CD4-positive, alpha-beta T cell treated with Interleukin-17A for 1 hour (primary cell): ENCODE results near the gene MC1R.
"Not testable (repeated sequence)": the region's sequence is repeated elsewhere in the genome, so short reads cannot be mapped to it uniquely, and the experiment has no call there.

Experiments
- DNase-seq: peaks from one replicate; pipeline ENCODE4 v3.0.0-alpha.2; 2020

The MC1R gene

DNA sequence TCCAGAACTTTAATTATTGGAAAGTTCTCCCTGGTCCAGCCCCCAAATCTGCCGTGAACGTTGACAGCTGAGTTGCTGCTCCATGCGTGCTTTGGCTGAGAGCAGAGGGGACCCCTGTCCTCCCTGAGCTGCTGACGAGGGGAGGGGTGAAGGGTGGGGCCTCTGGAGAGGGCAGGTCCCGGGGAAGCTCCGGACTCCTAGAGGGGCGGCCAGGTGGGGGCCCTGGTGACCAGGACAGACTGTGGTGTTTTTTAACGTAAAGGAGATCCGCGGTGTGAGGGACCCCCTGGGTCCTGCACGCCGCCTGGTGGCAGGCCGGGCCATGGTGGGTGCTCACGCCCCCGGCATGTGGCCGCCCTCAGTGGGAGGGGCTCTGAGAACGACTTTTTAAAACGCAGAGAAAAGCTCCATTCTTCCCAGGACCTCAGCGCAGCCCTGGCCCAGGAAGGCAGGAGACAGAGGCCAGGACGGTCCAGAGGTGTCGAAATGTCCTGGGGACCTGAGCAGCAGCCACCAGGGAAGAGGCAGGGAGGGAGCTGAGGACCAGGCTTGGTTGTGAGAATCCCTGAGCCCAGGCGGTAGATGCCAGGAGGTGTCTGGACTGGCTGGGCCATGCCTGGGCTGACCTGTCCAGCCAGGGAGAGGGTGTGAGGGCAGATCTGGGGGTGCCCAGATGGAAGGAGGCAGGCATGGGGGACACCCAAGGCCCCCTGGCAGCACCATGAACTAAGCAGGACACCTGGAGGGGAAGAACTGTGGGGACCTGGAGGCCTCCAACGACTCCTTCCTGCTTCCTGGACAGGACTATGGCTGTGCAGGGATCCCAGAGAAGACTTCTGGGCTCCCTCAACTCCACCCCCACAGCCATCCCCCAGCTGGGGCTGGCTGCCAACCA, at the start of gene MC1R:
MC1R (plus strand) TSS at position 410 of the 895 bp plus-strand sequence; CDS start at position 807, 397 bp downstream.
- no peak for DNase-seq

DNA sequence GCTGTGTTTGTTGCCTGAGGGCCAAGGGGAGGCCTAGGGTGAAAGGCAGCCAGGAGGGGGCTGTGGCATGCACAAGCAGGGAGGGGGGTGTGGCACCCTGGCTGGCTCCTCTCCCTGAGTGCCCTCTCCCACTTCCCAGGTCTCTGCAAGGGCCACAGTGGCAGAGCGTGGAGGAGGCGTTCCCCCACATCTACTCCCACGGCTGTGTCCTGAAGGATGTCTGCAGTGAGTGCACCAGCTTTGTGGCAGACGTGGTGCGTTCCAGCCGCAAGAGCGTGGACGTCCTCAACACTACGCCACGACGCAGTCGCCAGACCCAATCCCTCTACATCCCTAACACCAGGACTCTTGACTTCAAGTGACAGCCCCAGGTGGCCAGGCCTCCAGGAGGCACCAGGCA, 48.8 kb upstream of the MC1R start:
- DNase-seq: no peak

DNA sequence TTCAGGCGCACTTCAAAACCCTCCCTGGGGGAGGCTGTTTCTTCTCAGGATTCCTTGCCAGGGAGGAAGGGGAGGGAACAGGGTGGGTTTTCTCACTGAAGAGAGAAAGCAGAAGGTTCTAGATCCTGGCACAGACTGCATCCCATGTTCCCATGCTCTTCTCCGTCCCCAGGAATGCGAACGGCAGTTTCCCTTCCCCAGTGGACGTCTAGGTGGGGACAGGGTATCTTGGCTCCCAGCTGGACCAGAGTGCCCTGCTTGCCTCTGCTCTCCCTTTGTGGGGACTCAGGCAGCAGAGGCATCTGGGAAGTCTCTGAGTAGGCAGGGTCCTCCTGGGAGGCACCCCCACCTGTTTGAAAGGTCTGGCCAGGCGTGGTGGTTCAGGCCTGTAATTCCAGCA, 48.2 kb upstream of the MC1R start:
- no peak for DNase-seq

DNA sequence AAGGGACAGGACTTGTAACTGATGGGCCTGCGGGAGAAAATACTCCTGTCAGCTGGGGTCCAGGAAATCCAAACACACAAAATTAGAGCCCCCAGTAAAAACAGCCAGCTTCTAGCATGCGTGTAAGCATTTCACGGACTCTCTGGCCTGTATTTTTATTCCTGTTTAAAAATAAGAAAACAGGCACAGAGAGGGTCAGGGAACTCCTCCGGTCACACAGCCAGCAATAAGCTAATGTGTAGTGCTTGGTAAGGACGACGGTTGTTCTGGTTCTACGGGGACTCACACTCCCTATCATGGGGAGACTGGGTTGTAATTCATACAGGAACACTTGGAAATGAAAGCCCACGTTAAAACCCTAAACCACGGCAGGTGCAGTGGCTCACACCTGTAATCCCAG, 46.8 kb upstream of the MC1R start:
- no peak for DNase-seq

DNA sequence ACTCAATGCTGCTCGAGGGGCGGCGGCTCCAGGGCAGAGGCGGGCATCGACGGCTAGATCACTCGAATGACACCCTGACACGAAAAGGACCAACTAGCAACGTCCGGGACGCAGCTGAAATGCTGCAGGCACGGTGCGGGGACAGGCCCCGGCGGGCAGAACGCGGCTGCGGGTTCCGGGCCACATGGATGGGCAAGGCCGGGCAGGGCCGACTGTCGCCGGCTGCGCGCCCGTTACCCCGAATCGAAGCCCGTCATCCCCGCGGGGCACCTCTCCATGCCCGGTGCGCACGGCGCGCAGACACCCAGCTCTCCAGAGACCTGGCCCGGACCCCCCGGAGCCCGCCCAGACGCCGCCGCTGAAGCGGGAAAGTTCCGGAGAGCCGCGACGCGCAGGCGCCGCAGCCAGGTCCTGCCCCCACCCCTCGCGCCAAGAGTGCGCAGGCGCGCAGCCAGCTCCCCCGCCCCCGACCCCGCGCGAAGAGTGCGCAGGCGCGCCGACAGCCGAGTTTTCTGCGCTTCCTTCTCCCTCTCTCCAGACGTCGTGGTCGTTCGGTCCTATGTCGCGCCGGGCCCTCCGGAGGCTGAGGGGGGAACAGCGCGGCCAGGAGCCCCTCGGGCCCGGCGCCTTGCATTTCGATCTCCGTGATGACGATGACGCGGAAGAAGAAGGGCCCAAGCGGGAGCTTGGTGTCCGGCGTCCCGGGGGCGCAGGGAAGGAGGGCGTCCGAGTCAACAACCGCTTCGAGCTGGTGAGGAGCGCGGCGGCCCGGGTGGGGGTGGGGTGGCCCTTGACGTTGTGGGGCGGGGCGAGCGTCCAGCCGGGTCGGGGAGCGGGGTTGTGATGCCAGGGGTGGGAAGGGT, 45.3 kb upstream of the MC1R start, which contains the start of gene TCF25:
TCF25 (plus strand) TSS at position 484 of the 863 bp plus-strand sequence; CDS start at position 560, 76 bp downstream.
- DNase-seq: peak; percentile 87

DNA sequence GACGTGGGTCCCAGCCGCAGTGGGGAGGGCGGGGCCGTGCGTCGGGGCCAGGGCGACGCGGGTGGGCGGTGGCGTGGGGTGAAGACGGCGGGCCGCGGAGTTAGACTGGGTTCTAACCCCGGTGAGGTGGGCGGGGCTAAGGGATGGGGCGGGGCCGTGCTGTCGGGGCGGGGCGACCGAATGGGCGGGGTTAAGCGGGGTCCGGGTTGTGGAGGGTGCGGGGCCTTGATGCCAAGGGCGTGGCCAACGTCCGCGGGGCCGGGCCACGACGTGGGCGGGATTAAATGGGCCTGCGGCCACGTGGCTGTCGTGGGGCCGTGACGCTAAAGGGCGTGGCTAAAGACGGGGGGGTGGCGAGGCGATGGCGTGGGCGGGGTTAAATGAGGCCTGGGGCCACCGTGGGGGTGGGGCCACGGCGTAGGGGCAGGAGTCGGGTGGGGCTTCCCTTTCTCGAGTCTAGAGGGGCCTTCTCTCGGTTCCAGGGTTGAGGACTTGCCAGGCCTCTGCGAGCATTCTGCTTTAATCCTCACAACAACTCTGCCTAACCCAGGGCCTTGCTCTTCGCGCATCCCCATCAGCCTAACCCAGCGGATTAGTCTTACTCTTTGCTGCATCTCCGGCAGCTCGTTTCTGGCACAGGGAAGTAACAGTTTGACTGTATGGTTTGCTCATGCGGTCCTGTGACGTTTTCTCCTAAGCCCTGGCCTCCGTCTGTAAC, 44.5 kb upstream of the MC1R start:
- peak; percentile 96 for DNase-seq

DNA sequence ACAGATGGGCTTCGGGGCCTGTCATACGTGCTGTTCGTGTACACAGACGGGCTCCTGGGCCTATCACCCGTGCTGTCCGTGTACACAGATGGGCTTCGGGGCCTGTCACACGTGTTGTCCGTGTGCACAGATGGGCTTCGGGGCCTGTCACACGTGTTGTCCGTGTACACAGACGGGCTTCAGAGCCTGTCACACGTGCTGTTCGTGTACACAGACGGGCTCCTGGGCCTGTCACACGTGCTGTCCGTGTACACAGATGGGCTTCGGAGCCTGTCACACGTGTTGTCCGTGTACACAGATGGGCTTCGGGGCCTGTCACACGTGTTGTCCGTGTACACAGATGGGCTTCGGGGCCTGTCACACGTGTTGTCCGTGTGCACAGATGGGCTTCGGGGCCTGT, 39.5 kb upstream of the MC1R start:
- not testable (repeated sequence) for DNase-seq

DNA sequence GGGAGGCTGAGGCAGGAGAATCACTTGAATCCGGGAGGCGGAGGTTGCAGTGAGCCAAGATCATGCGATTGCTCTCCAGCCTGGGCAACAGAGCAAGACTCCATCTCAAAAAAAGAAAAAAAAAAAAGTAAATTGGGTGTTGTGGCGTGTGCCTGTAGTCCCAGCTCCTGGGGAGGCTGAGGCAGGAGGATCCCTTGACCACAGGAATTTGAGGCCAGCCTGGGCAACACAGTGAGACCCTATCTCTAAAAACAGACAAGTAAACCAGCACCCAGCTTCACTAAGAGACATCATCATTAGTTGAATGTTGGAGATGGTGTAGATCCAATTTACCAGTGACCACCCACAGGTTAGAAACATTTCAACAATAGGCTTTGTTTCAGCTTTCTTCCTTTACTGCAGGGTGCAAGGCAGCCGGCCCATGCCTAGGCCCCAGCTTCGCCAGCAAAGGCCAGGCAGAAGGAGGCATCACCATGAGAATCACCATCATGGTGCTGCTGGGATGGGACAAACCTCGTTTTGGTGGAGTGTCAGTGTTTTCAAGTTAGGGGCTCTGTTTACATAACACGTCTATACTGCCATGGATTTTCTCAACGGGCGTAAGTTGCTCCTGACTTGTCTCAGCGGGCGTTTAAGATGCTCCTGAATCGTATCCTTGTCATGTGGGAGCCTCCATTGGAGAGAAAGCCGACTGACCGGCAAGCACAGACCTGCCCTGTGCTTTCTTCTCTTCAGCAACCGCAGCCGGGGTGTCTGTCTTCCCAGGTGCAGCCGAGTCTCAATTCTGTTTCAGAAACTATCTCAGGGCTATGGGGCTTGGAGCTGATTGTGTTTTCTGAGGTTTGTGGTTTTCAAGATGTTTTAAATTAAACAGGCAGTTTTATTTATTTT, 37.9 kb upstream of the MC1R start:
- DNase-seq: no peak

DNA sequence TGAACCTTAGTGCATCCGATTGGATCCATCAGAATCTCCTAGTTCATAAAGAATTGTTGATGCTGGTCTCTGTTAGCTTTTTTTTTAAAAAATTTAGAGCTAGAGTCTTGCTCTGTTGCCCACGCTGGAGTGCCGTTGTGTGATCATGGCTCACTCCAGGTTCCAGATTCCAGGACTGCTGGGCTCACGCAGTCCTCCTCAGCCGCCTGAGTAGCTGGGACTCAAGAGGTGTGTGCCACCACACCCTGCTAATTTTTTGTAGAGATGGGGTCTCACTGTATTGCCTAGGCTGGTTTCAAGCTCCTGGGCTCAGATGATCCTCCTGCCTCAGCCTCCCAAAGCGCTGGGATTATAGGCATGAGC, 37.3 kb upstream of the MC1R start:
- no peak for DNase-seq

DNA sequence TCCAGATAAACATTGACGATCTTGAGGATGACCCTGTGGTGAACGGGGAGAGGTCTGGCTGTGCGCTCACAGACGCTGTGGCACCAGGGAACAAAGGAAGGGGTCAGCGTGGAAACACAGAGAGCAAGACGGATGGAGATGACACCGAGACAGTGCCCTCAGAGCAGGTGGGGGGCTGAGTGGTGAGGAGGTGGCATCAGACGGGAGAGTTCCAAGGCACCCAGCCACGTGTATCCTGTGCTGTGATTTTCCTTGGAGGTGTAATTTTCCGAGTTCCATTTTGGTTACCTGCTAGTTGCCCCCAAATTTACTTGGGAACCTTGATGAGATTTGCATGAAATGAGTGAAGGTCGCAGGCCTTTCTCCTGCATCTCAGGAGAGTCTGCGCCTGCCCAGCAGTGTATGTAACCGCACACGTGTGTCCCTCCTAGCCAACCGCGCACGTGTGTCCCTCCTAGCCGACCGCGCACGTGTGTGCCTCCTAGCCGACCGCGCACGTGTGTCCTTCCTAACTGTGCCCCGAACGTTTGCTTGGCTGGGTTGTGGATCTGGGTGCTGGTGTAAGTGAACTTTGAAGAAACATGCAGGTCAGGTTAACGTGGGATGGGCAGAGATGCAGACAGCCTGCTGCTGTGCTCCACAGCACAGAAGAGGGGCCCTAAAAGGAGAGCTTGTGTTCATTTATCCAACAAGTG, 35.2 kb upstream of the MC1R start:
- DNase-seq: no peak

DNA sequence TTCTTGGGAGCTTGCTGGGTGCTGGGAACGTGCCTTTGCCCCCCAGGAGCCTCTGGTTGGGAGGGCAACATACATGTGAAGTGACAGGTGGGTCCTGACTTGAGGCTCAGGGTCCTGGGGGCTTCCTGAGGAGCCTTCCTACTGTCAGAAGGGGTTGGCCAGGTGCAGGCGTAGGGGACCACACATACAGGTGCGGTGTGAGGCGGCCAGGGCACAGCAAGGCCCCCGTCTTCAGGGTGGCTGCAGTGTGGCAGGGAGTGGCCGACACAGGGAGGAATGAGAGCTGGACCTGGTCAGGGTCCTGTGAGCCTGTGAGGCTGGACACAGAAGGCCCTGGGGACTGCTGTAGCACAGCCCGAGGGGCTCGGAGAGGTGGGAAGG, 34.6 kb upstream of the MC1R start:
- DNase-seq: no peak

DNA sequence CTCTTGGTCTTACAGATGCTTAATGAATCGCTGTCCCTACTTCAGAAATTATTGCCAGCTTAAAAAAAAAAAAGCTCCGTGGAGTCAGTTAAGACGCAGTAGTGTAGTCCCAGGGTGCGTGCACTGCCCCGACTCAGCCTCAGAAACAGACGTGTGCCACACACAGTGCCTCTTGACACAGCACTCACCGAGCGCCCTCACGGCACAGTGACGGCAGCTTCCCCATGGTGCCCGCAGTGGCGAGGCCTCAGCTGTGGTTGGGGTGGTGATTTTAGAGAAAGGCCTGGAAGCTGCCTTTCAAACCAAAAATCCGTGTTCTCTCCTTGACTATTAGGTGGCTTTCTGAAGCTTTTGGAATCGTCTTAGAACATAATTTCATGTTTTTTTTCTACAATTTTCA, 31.4 kb upstream of the MC1R start:
- DNase-seq: no peak

DNA sequence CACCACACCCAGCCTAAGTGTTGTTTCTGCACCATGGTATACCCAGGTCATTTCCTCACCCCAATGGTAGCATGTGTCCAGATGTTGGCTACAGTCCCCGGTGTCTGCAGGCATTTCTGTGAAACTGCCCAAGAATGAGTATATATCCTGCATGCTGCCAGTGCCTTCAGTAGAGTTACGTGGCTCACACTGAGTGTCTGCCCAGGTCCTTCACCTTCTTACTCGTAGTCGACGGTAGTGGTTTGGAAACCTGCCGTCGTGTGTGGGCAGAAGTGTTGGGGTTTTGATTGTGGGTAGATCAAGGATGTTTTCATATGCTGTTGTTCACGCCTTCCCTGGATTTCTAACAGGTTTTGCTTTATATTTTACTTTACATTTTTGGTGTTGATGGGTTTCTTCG, 28.5 kb upstream of the MC1R start:
- DNase-seq: no peak

DNA sequence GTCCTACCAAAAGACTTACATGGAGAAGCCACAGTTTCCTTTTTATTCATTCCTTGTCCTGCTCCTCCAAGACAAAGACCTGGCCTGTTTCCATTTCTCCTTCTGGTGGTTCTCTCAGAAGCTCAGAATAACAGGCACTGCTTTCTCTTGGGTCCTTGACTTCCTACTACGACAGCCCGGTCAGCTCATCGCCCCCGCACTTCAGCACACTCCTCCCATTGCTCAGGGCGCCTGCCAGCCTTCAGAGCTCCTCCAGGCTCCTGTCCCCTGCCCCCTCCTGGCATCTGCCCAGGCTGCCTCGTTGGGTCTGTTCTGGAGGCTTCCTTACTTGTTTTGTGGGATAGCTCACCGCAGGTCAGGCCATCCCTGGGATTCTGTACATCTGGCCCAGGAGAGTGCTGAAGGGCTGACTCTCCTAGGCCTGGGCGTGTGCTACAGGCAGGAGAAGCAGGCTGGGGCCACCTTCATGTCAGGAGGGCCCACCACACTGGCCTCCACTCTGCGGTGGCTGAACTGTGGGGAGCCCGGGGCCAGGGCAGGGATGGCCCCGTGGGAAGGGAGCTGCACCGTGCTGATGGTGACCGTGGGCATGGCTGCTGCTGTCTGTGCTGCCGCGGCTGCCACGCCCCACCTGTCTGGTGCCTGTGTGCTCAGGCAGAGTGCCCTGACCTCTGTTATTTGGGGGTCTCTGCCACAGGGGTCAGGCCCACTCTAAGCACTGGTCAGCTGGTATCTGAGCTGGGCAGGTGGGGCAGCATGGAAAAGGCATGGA, 27.6 kb upstream of the MC1R start:
- DNase-seq: no peak

DNA sequence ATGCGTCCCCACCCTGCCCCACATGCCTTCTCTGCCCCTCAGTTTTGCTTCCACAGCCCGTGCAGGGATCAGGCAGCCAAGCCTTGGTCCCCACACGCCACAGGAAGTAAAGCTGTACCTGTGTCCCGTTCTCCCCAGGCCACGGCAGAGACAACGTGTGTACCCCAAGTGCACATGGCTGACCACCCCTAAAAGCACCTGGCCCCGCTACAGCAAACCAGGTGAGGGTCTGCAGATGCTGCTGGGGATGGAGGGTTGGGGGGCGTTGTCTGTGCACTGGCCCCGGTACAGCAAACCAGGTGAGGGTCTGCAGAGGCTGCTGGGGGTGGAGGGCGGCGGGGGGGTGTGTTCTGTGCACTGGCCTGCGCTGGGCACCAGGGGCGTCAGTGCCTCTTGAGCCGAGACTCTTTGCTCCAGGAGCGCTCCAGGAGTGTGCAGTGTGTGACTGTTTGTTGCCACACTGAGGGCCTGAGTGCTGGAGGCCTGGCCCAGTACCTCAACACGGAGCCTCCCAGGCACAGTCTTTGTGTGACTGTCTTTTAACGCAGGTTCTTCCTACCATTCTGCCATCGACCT, 26.5 kb upstream of the MC1R start:
- DNase-seq: no peak

DNA sequence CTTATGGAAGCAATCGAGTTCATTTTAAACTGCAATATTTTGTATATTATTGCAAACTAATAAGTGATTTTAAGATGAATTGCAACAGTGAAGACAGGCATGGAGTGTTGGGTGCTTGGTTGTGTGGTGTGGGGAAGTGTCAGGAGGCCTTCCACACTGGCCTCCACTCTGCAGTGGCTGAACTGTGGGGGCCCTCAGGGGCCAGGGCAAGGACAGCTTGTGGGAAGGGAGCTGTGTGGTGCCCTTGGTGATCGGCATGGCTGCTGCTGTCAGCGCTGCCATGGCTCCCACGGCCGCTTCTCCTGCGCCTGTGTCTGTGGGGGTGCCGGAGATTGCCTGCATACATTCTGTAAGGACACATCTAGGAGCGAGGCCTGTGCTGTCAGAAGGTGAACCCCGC, 26.0 kb upstream of the MC1R start:
- no peak for DNase-seq

DNA sequence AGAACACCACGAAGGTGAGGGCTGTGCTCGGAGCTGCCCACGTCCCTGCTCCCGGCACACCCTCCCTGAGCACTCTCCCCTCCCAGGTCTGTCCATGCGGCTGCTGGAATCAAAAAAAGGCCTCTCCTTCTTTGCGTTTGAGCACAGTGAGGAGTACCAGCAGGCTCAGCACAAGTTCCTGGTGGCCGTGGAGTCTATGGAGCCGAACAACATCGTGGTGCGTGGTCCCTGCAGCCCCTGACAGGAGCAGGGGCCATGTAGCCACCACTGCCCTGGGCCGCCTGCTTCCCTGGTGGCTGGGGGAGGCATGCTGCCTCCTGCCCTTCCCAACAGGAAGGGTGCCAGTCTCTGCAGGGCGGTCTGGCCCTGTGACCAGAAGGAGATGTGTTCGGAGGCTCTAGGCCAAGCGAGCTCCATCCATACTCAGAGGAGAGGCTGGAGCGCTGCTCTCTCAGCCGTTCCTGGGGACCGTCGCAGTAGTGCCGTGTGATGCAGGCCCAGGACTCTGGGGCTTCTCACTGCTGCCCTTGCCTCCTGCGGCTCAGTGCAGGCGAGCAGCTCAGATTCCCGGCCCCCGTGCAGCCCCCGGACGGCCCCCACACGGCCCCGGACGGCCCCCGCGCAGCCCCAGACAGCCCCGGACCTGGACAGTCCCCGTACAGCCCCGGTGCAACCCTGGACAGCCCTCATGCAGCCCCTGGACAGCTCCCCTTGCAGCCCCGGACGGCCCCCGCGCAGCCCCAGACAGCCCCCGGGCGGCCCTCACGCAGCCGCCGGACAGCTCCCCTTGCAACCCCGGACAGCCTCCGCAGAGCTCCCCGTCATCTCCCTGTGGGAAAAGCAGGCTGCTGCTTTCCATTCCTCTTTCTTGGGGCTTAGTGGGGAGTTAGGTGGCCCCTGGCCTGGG, 24.8 kb upstream of the MC1R start:
- no peak for DNase-seq

DNA sequence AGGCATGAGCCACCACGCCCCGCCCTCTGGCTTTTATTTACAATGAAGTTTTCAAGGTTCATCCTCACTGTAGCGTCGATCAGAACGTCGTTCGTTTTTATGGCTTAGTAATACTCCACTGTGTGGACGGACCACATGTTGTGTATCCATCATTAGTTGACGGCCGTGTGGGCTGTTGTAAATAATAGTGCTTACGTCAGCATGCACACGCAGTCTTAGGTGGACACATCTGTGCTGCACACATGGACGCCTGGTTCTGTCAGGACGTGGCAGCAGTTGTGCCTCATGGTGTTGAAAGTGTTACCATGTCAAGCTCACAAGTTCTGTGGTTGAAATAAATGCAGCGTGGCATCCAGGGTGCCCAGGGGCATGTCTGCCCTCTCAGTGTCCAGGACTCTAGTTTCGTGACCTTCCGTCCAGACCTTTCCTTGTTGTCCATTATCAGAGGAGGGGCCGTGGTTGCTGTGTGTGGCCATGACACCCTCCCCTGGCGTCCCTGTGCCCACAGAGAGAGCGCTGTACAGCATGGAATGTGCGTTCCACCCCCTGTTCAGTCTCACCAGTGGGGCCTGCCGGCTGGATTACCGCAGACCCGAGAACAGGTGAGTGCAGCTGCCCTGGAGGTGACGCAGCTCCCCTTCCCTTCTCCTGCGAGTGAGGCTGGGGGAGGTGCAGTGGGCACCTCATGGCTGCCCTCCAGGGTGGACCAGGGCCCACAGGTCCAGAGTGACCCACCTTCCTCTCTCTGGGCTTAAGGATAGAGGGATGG, 23.0 kb upstream of the MC1R start:
- no peak for DNase-seq
